ENCODE results near the gene CLCN7. TPM values are rescaled to one million over a fixed set of nuclear protein-coding genes. Genes with fewer than 3 reads are reported as not detected.

The CLCN7 gene
- total and polyA plus RNA-seq, 9 donors, result 16.3 to 70.9 (median 54.4) TPM

GRCh38 chr16:1508494-1509187, 33.8 kb upstream of the CLCN7 start:
- Histone ChIP-seq H3K4me1 (ENCODE audit: insufficient read depth) (no peaks in the 10 kb centered on the region), H3K9me3 (no peaks in the 10 kb centered on the region), H3K27ac (no peak overlapping the region), H3K27me3 (no peaks in the 10 kb centered on the region), H3K36me3 (no peaks in the 10 kb centered on the region), H3K4me3 (no peak overlapping the region)
- TF ChIP-seq CTCF (IDR thresholded peaks at IDR 0.05) (no peak), POLR2A (IDR thresholded peaks at IDR 0.05) (no peak), EP300 (IDR thresholded peaks at IDR 0.05) (no peak)
- no peak for DNase-seq
- intact Hi-C loops (cut with DNase I), result no loop called here
- 74 to 78% (median 76%) methylated on average over 22 to 24 of the region's 24 CpGs for WGBS, 3 donors

- intact Hi-C loops (cut with DNase I), result no loop called here
- TF ChIP-seq EP300 (IDR thresholded peaks at IDR 0.05), result no peak
- no peak for TF ChIP-seq CTCF (IDR thresholded peaks at IDR 0.05)
- TF ChIP-seq POLR2A (IDR thresholded peaks at IDR 0.05), result no peak
- Histone ChIP-seq H3K9me3 (no peaks in the 10 kb centered on the region), H3K27ac (no peak overlapping the region), H3K27me3 (no peaks in the 10 kb centered on the region), H3K4me1 (ENCODE audit: insufficient read depth) (no peaks in the 10 kb centered on the region), H3K36me3 (no peaks in the 10 kb centered on the region), H3K4me3 (no peak overlapping the region)
- WGBS, 3 donors, result 84 to 87% (median 85%) methylated on average over 27 to 37 of the region's 37 CpGs
- DNase-seq, result no peak
Observed at GRCh38 chr16:1506494-1507213, 31.8 kb upstream of the CLCN7 start.

- 91 to 93% (median 92%) methylated on average over 18 to 22 of the region's 22 CpGs for WGBS, 3 donors
- TF ChIP-seq CTCF (IDR thresholded peaks at IDR 0.05), result no peak
- no peak for TF ChIP-seq EP300 (IDR thresholded peaks at IDR 0.05)
- TF ChIP-seq POLR2A (IDR thresholded peaks at IDR 0.05), result no peak
- H3K27me3 ChIP-seq, result no peaks in the 10 kb centered on the region
- no peak overlapping the region for H3K27ac ChIP-seq
- DNase-seq, result peak in 1 of 5 donors; percentile 22
- intact Hi-C loops (cut with DNase I), result no loop called here
- no peak overlapping the region for H3K4me3 ChIP-seq
- no peaks in the 10 kb centered on the region for H3K4me1 ChIP-seq (ENCODE audit: insufficient read depth)
- H3K36me3 ChIP-seq, result no peaks in the 10 kb centered on the region
- no peaks in the 10 kb centered on the region for H3K9me3 ChIP-seq
Observed at GRCh38 chr16:1505912-1506311, 31.1 kb upstream of the CLCN7 start.

DNA sequence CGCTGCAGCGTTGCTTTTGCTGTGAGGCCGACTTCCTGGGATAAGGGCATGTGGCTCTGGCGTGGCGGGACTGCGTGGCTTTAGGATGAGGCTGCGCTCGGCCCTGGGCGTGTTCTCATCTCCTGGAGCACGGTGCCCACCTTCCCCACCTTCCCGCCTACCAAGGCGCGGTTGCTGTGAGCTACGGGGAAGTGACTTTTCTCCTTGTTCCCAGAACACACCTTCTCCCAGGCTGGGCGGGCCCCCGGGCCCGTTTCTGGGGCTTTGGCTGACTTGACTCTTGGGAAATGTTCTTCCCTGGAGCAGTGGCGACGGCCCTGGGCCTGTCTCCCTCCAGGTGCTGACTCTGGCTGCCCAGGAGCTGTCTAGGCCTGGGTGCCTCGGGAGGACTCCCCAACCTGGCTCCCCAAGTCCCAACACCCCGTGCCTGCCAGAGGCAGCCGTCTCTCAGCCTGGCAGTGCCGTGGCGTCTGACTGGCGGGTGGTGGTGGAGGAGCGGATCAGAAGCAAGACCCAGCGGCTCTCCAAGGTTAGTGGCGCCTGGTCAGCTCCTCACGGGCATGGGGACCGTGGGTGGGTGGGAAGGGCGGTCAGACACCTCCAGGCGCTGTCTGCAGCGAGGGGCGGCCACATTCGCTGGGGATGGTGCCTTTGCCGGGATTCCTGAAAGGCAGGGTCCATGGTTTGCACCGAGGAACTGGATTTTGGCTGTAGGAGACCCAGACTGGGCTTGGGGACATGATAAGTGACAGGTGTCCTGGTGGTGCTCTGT, 30.4 kb upstream of the CLCN7 start:
- no peaks in the 10 kb centered on the region for H3K36me3 ChIP-seq

More for the DNA sequence above, 30.4 kb upstream of the CLCN7 start:
- no peak overlapping the region for H3K27ac ChIP-seq
- 91 to 95% (median 95%) methylated on average over 36 to 37 of the region's 37 CpGs for WGBS, 3 donors
- no peak for TF ChIP-seq POLR2A (IDR thresholded peaks at IDR 0.05)
- no peak for TF ChIP-seq EP300 (IDR thresholded peaks at IDR 0.05)
- TF ChIP-seq CTCF (IDR thresholded peaks at IDR 0.05), result no peak
- H3K4me3 ChIP-seq, result no peak overlapping the region
- H3K9me3 ChIP-seq, result no peaks in the 10 kb centered on the region
- no peaks in the 10 kb centered on the region for H3K4me1 ChIP-seq (ENCODE audit: insufficient read depth)
- peak in 1 of 5 donors; percentile 21 for DNase-seq
- intact Hi-C loops (cut with DNase I), result no loop called here
- H3K27me3 ChIP-seq, result no peaks in the 10 kb centered on the region

Data from ovary (tissue), 9 donors.